ENCODE results near the gene RP9.

- TF ChIP-seq CTCF (IDR thresholded peaks at IDR 0.05) (no peak), POLR2A (IDR thresholded peaks at IDR 0.05) (no peak)
Measured at GRCh38 chr7:33053721-33054120, 55.5 kb downstream of the RP9 start.

Measured in Peyer's patch (tissue), 4 donors.